ENCODE measurements around the gene EPHA2. TPM values are rescaled to one million over a fixed set of nuclear protein-coding genes. Genes with fewer than 3 reads are reported as not detected.

EPHA2 gene
- total and polyA plus RNA-seq, 2 donors (not counting 3 experiments of a cell fraction or from before 2014, with no cell fraction given) = 141 to 147 TPM

DNA sequence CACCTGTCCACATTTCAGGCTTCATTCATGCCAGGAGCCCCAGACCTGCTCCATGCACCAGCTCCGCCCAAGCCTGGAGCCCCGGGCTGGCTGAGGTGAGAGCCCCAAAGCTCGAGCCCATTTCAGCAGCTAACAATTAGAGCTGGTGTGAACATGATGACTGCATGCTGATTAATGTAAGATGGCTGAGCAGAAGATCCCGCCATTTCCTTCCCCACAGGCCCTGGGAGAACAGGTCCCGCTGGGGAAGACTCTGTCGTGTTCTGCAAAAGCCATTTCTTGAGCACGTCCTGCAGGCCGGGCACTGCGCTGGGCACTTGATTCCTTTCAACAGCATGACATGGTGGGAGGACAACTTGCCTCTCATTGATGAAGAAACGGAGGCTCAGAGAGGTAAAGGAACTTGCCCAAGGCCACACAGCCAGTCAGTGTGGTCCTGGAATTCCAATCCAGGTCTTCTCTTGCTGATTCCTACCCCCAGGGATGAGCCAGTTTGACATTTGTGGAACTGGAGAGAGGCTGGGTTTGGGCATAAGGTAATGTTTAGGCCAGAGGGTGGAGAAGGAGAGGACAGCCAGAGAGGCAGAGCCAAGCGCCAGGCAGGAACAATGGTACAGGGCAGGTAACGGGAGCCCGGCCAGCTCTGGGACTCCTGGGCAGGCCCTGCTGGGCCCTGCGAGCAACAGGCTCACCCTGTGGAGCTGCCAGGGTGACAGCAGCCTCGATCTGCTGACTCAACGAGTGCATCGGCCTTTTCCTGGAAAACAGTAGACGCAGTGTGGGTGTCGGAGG is 28.1 kb upstream of the EPHA2 start:
- BruUV-seq (replicated peaks) = no TSS peak
- FAIRE-seq = no peak
- Histone ChIP-seq H2AFZ (ENCODE audit: low read depth, low read length) (no peak overlapping the region), H3K27me3 (ENCODE audit: control insufficient read depth in 2 of 2, insufficient read depth in 2 of 2, low read length in 2 of 2) (no peaks in the 10 kb centered on the region), H3K27ac (ENCODE audit: insufficient read depth, low read depth, low read length) (no peak overlapping the region), H3K4me1 (ENCODE audit: control insufficient read depth, extremely low read depth, insufficient read depth, low read length) (peaks cover 27% of the 10 kb centered on the region), H4K20me1 (replicated peaks; ENCODE audit: control insufficient read depth, extremely low read depth, insufficient read depth, low read length) (no peaks in the 10 kb centered on the region), H3K9me1 (replicated peaks; ENCODE audit: control insufficient read depth, extremely low read depth, insufficient read depth, low read length) (no peaks in the 10 kb centered on the region), H3K9ac (replicated peaks; ENCODE audit: extremely low read depth, insufficient read depth, low read length) (no peak overlapping the region), H3K4me3 (replicated peaks in 1 of 3; ENCODE audit: insufficient read depth in 1 of 3, low read depth in 1 of 3, low read length in 3 of 3) (no peak overlapping the region), H3K36me3 (ENCODE audit: control insufficient read depth in 2 of 2, extremely low read depth in 1 of 2, insufficient read depth in 2 of 2, low read length in 2 of 2) (no peaks in the 10 kb centered on the region), H3K79me2 (ENCODE audit: control insufficient read depth, insufficient read depth, low read length) (peaks cover 3% of the 10 kb centered on the region), H3K9me3 (replicated peaks; ENCODE audit: control insufficient read depth, insufficient read depth, low read length) (no peaks in the 10 kb centered on the region), H3K4me2 (ENCODE audit: insufficient read depth, low read length) (no peak overlapping the region)
- intact Hi-C loops (cut with micrococcal nuclease) (no loop called here), dilution Hi-C loops (cut with MboI; ENCODE audit: extremely low pct_ligation_motif_present, low sequenced_read_pairs) (no loop called here)
- POLR2A ChIA-PET = no interaction called here
- no peak for DNase-seq (ENCODE audit: low read depth, low spot score)
- TF ChIP-seq GATA2 (IDR thresholded peaks at IDR 0.05; ENCODE audit: insufficient read depth, insufficient read length, low read depth, low read length) = no peak
- no peak for TF ChIP-seq POLR2AphosphoS5 (IDR thresholded peaks at IDR 0.05; ENCODE audit: insufficient read depth, low read depth, low read length)
- TF ChIP-seq POLR2A (IDR thresholded peaks at IDR 0.05; ENCODE audit: low read depth, low read length) = no peak
- TF ChIP-seq MYC (IDR thresholded peaks at IDR 0.05; ENCODE audit: low read depth, low read length) = no peak
- TF ChIP-seq FOS (IDR thresholded peaks at IDR 0.05; ENCODE audit: borderline replicate concordance, insufficient read depth, low read length) = no peak
- CTCF ChIA-PET = interaction anchor here (0.6 to 16.2 kb wide), 5 partner anchors 29 to 103 kb away, joined by 3 to 353 read pairs (median 28); partner anchors contain the start of gene EPHA2

DNA sequence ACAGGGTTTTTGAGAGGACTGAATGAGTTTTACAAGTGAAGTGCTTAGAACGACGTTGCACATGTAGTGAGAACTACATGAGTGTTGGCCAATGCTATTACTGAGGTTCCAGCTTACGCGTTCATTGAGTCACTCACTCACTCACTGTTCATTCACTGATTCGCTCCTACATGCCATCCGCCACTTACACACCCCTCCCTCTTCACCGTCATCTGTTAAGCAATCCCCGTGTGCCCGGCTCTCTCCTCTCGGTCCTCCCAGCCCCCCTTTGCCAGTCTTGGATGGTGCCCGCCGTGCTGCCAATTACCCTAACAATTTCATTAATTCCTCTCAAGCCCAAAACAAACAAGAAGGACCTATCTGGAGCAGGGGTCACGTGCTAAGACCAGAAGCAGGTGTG is 27.3 kb upstream of the EPHA2 start:
- FAIRE-seq (no peak), DNase-seq (ENCODE audit: low read depth, low spot score) (no peak)
- Histone ChIP-seq H3K36me3 (ENCODE audit: control insufficient read depth in 2 of 2, extremely low read depth in 1 of 2, insufficient read depth in 2 of 2, low read length in 2 of 2) (no peaks in the 10 kb centered on the region), H2AFZ (ENCODE audit: low read depth, low read length) (no peak overlapping the region), H3K4me3 (replicated peaks in 1 of 3; ENCODE audit: insufficient read depth in 1 of 3, low read depth in 1 of 3, low read length in 3 of 3) (no peak overlapping the region), H3K27ac (ENCODE audit: insufficient read depth, low read depth, low read length) (no peak overlapping the region), H3K4me1 (ENCODE audit: control insufficient read depth, extremely low read depth, insufficient read depth, low read length) (peaks cover 30% of the 10 kb centered on the region), H3K9ac (replicated peaks; ENCODE audit: extremely low read depth, insufficient read depth, low read length) (no peak overlapping the region), H4K20me1 (replicated peaks; ENCODE audit: control insufficient read depth, extremely low read depth, insufficient read depth, low read length) (no peaks in the 10 kb centered on the region), H3K27me3 (ENCODE audit: control insufficient read depth in 2 of 2, insufficient read depth in 2 of 2, low read length in 2 of 2) (no peaks in the 10 kb centered on the region), H3K9me3 (replicated peaks; ENCODE audit: control insufficient read depth, insufficient read depth, low read length) (no peaks in the 10 kb centered on the region), H3K4me2 (ENCODE audit: insufficient read depth, low read length) (no peak overlapping the region), H3K9me1 (replicated peaks; ENCODE audit: control insufficient read depth, extremely low read depth, insufficient read depth, low read length) (no peaks in the 10 kb centered on the region), H3K79me2 (ENCODE audit: control insufficient read depth, insufficient read depth, low read length) (peaks cover 3% of the 10 kb centered on the region)
- ChIA-PET POLR2A (interaction anchor here (0.6 to 1.0 kb wide), 3 partner anchors 29 to 114 kb away, joined by 5 to 6 read pairs (median 6); no protein-coding TSS in a partner anchor), CTCF (interaction anchor here (0.6 to 16.2 kb wide), 5 partner anchors 28 to 103 kb away, joined by 3 to 353 read pairs (median 18); partner anchors contain the start of gene EPHA2)
- BruUV-seq (replicated peaks) = no TSS peak
- dilution Hi-C loops (cut with MboI; ENCODE audit: extremely low pct_ligation_motif_present, low sequenced_read_pairs) = no loop called here
- intact Hi-C loops (cut with micrococcal nuclease) = no loop called here
- TF ChIP-seq MYC (IDR thresholded peaks at IDR 0.05; ENCODE audit: low read depth, low read length) (no peak), POLR2AphosphoS5 (IDR thresholded peaks at IDR 0.05; ENCODE audit: insufficient read depth, low read depth, low read length) (no peak), EZH2 (IDR thresholded peaks at IDR 0.05; ENCODE audit: borderline replicate concordance, low read depth, low read length, severe bottlenecking) (no peak), POLR2A (IDR thresholded peaks at IDR 0.05; ENCODE audit: low read depth, low read length) (no peak), GATA2 (IDR thresholded peaks at IDR 0.05; ENCODE audit: insufficient read depth, insufficient read length, low read depth, low read length) (no peak), FOS (IDR thresholded peaks at IDR 0.05; ENCODE audit: borderline replicate concordance, insufficient read depth, low read length) (no peak), JUN (IDR thresholded peaks at IDR 0.05; ENCODE audit: borderline replicate concordance, insufficient read depth, insufficient read length, low read depth) (no peak)
- TF ChIP-seq, protein P1, sequence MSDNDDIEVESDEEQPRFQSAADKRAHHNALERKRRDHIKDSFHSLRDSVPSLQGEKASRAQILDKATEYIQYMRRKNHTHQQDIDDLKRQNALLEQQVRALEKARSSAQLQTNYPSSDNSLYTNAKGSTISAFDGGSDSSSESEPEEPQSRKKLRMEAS (IDR thresholded peaks at IDR 0.05; ENCODE audit: insufficient read depth, insufficient read length) = no peak
- TF ChIP-seq, protein P2, sequence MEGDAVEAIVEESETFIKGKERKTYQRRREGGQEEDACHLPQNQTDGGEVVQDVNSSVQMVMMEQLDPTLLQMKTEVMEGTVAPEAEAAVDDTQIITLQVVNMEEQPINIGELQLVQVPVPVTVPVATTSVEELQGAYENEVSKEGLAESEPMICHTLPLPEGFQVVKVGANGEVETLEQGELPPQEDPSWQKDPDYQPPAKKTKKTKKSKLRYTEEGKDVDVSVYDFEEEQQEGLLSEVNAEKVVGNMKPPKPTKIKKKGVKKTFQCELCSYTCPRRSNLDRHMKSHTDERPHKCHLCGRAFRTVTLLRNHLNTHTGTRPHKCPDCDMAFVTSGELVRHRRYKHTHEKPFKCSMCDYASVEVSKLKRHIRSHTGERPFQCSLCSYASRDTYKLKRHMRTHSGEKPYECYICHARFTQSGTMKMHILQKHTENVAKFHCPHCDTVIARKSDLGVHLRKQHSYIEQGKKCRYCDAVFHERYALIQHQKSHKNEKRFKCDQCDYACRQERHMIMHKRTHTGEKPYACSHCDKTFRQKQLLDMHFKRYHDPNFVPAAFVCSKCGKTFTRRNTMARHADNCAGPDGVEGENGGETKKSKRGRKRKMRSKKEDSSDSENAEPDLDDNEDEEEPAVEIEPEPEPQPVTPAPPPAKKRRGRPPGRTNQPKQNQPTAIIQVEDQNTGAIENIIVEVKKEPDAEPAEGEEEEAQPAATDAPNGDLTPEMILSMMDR (IDR thresholded peaks at IDR 0.05; ENCODE audit: extremely low read depth in 1 of 2, insufficient read depth in 1 of 2, low read depth in 1 of 2, low read length in 2 of 2) = no peak

All from endothelial cell of umbilical vein (primary cell).